Activated naive CD4-positive, alpha-beta T cell treated with anti-CD3 and anti-CD28 coated beads, Interleukin-2, amount 50 U/mL, for 24 hours (primary cell): ENCODE data around the gene PSMB9.
"Not testable (repeated sequence)": the region's sequence is repeated elsewhere in the genome, so short reads cannot be mapped to it uniquely, and the experiment has no call there.

Experiments
- H3K27ac Mint-ChIP-seq: one replicate; pipeline ENCODE4 v1.8.0; 2021; ENCODE audit warnings: mild to moderate bottlenecking, mixed read lengths
- H3K27me3 Mint-ChIP-seq: one replicate; pipeline ENCODE4 v1.8.0; 2021; ENCODE audit warnings: mixed read lengths
- H3K36me3 Mint-ChIP-seq: one replicate; pipeline ENCODE4 v1.8.0; 2021; ENCODE audit warnings: mixed read lengths
- H3K4me1 Mint-ChIP-seq: one replicate; pipeline ENCODE4 v1.8.0; 2021; ENCODE audit warnings: mixed read lengths
- H3K4me3 Mint-ChIP-seq: one replicate; pipeline ENCODE4 v1.8.0; 2021; ENCODE audit warnings: mild to moderate bottlenecking, mixed read lengths
- H3K9me3 Mint-ChIP-seq: one replicate; pipeline ENCODE4 v1.8.0; 2021; ENCODE audit warnings: mixed read lengths

Gene PSMB9

DNA sequence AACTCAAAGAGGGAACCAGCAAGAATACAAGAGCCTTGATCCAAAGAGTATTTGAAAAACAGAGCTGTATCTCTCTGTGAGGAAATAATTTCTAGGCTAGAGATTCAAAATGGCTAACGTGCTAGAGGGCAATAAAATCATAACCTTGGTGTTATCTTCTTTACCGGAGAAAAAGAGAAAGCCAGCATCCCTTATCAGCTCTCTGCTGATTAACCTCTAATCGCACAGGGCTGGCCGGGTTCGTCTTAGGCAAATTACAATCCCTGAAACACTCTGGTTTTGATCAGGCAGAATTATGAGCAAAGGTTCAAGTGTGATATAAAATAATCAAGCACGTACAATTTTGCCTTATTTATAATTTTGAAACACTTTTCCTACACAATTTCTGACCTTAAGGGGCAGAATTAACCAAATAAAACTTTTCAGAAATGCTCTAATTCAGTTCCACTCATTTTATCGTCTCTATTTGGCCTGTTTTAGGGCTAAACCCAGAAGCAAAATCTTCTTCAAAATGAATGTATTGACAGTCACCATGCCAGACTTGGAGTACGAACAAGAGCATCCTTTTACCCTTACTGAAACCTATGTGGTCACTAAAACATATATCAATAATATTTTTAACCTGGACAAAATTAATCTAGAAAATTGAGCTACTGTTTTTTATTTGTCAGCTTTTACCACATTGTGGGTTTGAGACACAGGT, 13.7 kb downstream of the PSMB9 start:
- Mint-ChIP-seq H3K27me3 (no peaks in the 10 kb centered on the region), H3K36me3 (no peaks in the 10 kb centered on the region), H3K27ac (peak overlapping the region; percentile 90), H3K9me3 (no peaks in the 10 kb centered on the region), H3K4me1 (peaks cover 40% of the 10 kb centered on the region), H3K4me3 (peak overlapping the region; percentile 30)

GRCh38 chr6:32868257-32868788, 14.3 kb downstream of the PSMB9 start:
- Mint-ChIP-seq H3K36me3 (no peaks in the 10 kb centered on the region), H3K27ac (no peak overlapping the region), H3K27me3 (no peaks in the 10 kb centered on the region), H3K4me1 (peaks cover 40% of the 10 kb centered on the region), H3K4me3 (no peak overlapping the region), H3K9me3 (no peaks in the 10 kb centered on the region)

DNA sequence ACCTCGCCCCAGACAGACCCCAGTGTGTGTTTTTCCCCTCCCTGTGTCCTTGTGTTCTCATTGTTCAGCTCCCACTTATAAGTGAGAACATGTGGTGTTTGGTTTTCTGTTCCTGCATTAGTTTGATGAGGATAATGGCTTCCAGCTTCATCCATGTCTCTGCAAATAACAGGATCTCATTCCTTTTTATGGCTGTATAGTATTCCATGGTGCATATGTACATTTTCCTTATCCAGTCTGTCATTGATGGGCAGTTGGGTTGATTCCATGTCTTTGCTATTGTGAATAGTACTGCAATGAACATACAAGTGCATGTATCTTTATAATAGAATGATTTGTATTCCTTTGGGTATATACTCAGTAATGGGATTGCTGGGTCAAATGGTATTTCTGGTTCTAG, 20.0 kb downstream of the PSMB9 start:
- H3K36me3 Mint-ChIP-seq, H3K4me1 Mint-ChIP-seq, H3K27ac Mint-ChIP-seq, H3K27me3 Mint-ChIP-seq, H3K4me3 Mint-ChIP-seq, H3K9me3 Mint-ChIP-seq: not testable (repeated sequence)

DNA sequence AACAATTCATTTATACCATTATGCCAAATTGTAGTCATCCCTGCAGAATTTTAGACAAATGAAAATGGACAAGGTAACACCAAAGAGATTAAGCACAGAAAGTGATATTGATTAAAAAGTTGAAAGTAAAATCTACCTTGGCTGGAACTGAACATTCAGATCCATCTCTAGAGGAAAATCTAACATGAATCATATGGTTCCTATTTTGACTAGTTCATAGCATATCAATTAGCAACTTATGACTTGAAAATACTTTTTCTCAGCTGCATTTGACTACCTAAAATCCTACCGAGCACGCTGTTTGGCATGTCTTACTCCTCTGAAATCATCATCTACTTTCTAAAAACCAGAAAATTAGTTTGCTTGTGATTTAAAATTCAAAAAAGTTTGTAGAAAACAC, 22.6 kb downstream of the PSMB9 start:
- H3K27me3 Mint-ChIP-seq, result no peaks in the 10 kb centered on the region
- H3K4me3 Mint-ChIP-seq, result no peak overlapping the region
- no peaks in the 10 kb centered on the region for H3K9me3 Mint-ChIP-seq
- H3K36me3 Mint-ChIP-seq, result peaks cover 8% of the 10 kb centered on the region
- no peaks in the 10 kb centered on the region for H3K4me1 Mint-ChIP-seq
- no peak overlapping the region for H3K27ac Mint-ChIP-seq

DNA sequence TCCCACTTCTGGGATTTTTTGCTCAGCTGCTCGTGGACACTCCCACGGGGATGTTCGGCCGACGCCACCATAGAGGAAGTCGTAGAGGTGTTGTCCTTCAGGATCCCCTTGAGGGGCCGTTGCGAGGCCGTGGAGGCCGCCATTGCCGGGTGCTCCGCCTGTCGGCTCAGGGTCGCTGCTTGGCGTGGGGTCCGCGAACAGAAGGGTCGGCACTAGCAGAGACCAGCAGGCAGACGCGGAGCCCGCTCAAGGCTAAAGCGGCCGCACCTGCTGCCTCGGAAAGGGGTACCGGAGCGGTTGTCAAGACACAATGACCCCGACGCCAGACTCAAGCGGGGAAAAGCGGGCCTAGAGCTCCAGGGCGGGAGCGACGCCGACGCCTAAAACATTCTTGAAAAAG, 25.7 kb downstream of the PSMB9 start:
- Mint-ChIP-seq H3K4me3 (no peak overlapping the region), H3K4me1 (peaks cover 10% of the 10 kb centered on the region), H3K9me3 (no peaks in the 10 kb centered on the region), H3K36me3 (peaks cover 8% of the 10 kb centered on the region), H3K27ac (no peak overlapping the region), H3K27me3 (no peaks in the 10 kb centered on the region)

DNA sequence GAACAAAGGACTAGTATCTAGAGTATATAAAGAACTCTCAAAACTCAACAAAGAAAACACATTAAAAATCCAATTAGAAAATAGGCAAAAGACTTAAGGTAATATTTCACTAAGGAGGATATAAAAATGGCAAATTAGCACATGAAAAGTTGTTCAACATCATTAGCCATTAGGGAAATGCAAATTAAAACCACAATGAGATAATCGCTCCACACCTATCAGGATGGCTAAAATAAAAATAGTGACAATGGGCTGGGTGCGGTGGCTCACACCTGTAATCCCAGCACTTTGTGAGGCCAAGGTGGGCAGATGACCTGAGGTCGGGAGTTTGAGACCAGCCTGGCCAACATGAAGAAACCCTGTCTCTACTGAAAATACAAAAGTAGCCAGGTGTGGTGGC, 27.0 kb downstream of the PSMB9 start:
- not testable (repeated sequence) for H3K9me3 Mint-ChIP-seq, H3K4me3 Mint-ChIP-seq, H3K27me3 Mint-ChIP-seq, H3K36me3 Mint-ChIP-seq, H3K4me1 Mint-ChIP-seq, H3K27ac Mint-ChIP-seq

GRCh38 chr6:32882879-32883250, 28.9 kb downstream of the PSMB9 start:
- Mint-ChIP-seq H3K9me3 (no peaks in the 10 kb centered on the region), H3K4me3 (no peak overlapping the region), H3K27me3 (no peaks in the 10 kb centered on the region), H3K36me3 (peaks cover 8% of the 10 kb centered on the region), H3K4me1 (peaks cover 10% of the 10 kb centered on the region), H3K27ac (no peak overlapping the region)

GRCh38 chr6:32883789-32884188, 29.8 kb downstream of the PSMB9 start:
- Mint-ChIP-seq H3K27me3 (no peaks in the 10 kb centered on the region), H3K4me1 (peaks cover 10% of the 10 kb centered on the region), H3K36me3 (peaks cover 8% of the 10 kb centered on the region), H3K4me3 (no peak overlapping the region), H3K9me3 (no peaks in the 10 kb centered on the region), H3K27ac (no peak overlapping the region)

- Mint-ChIP-seq H3K4me3 (no peak overlapping the region), H3K9me3 (no peaks in the 10 kb centered on the region), H3K27ac (no peak overlapping the region), H3K27me3 (no peaks in the 10 kb centered on the region), H3K4me1 (peaks cover 10% of the 10 kb centered on the region), H3K36me3 (peaks cover 1% of the 10 kb centered on the region)
These were observed 31.8 kb downstream of the PSMB9 start for GRCh38 chr6:32885698-32886286.

- H3K4me1 Mint-ChIP-seq, result peaks cover 8% of the 10 kb centered on the region
- H3K27me3 Mint-ChIP-seq, result no peaks in the 10 kb centered on the region
- H3K4me3 Mint-ChIP-seq, result no peak overlapping the region
- H3K9me3 Mint-ChIP-seq, result no peaks in the 10 kb centered on the region
- no peak overlapping the region for H3K27ac Mint-ChIP-seq
- H3K36me3 Mint-ChIP-seq, result no peaks in the 10 kb centered on the region
These were observed 32.8 kb downstream of the PSMB9 start for GRCh38 chr6:32886681-32887383.

- no peak overlapping the region for H3K4me3 Mint-ChIP-seq
- H3K27ac Mint-ChIP-seq, result no peak overlapping the region
- H3K4me1 Mint-ChIP-seq, result peaks cover 3% of the 10 kb centered on the region
These were observed 33.6 kb downstream of the PSMB9 start for GRCh38 chr6:32887616-32888015.

GRCh38 chr6:32888576-32888975, 34.6 kb downstream of the PSMB9 start:
- H3K36me3 Mint-ChIP-seq, result no peaks in the 10 kb centered on the region
- no peaks in the 10 kb centered on the region for H3K27me3 Mint-ChIP-seq
- H3K9me3 Mint-ChIP-seq, result no peaks in the 10 kb centered on the region
- no peak overlapping the region for H3K4me3 Mint-ChIP-seq
- no peaks in the 10 kb centered on the region for H3K4me1 Mint-ChIP-seq
- no peak overlapping the region for H3K27ac Mint-ChIP-seq

More at GRCh38 chr6:32887616-32888015, 33.6 kb downstream of the PSMB9 start:
- Mint-ChIP-seq H3K9me3 (no peaks in the 10 kb centered on the region), H3K27me3 (no peaks in the 10 kb centered on the region), H3K36me3 (no peaks in the 10 kb centered on the region)

DNA sequence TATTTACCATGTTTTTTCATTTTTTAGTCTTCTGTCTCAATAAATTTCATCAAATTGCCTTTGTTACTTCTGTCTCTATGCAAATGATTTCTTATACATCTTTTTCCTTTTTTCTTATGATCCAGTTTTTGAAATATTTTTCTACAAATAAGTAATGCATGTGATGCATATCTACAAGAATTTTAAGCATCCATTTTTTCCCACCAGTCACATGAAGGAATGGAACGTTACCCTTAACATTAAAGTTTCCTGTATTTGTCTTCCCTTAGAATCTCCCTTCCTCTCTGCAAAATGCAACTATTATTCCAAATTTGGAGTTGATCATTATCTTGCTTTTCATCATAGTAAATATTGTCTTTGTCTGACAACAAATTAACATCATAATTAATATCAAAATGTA, 35.5 kb downstream of the PSMB9 start:
- H3K4me1 Mint-ChIP-seq, result no peaks in the 10 kb centered on the region
- no peak overlapping the region for H3K27ac Mint-ChIP-seq
- H3K9me3 Mint-ChIP-seq, result no peaks in the 10 kb centered on the region
- H3K27me3 Mint-ChIP-seq, result no peaks in the 10 kb centered on the region
- H3K36me3 Mint-ChIP-seq, result no peaks in the 10 kb centered on the region
- H3K4me3 Mint-ChIP-seq, result no peak overlapping the region

DNA sequence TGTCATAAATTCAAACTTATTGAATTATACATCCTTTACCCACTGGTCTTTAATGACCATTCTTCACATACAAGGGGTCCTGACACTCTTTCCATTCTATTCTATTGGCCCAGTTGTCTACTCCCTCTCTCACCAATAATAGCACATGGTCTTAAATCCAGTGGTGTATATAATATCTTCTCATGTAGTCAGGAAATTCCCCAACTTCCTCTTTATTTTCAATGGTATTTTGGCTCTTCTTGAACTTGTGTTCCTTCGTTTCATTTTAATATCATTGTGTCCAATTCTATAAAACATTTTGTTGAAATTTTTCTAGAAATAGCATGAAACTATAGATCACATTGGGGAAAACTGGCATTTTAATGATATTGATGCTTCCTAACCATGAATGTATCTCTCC, 36.8 kb downstream of the PSMB9 start:
- Mint-ChIP-seq H3K9me3 (no peaks in the 10 kb centered on the region), H3K4me3 (no peak overlapping the region), H3K36me3 (no peaks in the 10 kb centered on the region), H3K27ac (no peak overlapping the region), H3K27me3 (no peaks in the 10 kb centered on the region), H3K4me1 (peaks cover 13% of the 10 kb centered on the region)

- Mint-ChIP-seq H3K36me3 (peaks cover 2% of the 10 kb centered on the region), H3K4me3 (peak overlapping the region; percentile 94), H3K27ac (peak overlapping the region; percentile 68), H3K27me3 (no peaks in the 10 kb centered on the region), H3K4me1 (peaks cover 30% of the 10 kb centered on the region), H3K9me3 (no peaks in the 10 kb centered on the region)
These were observed 40.4 kb downstream of the PSMB9 start for GRCh38 chr6:32894085-32895005.
